Right lobe of liver (tissue), 4 donors: ENCODE data around the gene ST7.

Experiments
- POLR2A ChIP-seq: fragments of 450-650 bp; IDR thresholded peaks from one replicate; pipeline ENCODE4 v1.6.1; 2017; ENCODE audit warnings: antibody characterized with exemption, mild to moderate bottlenecking
- TF ChIP-seq, protein P1 (sequence below), 4 donors: fragments of 200-600 bp in 3 of 4; fragments of 450-650 bp in 1 of 4; IDR thresholded peaks; one replicate each; pipeline versions ENCODE4 v1.5.1 to v1.8.0; 2016 to 2022; ENCODE audit warnings: antibody characterized with exemption in 4 of 4, mild to moderate bottlenecking in 2 of 4
- donor health status: DM: no; HTN: no; CAD: no.
- donor health status: DM: no; HTN: no; CAD: no.
- donor health status: DM: no; HTN: yes; CAD: no.

DNA sequence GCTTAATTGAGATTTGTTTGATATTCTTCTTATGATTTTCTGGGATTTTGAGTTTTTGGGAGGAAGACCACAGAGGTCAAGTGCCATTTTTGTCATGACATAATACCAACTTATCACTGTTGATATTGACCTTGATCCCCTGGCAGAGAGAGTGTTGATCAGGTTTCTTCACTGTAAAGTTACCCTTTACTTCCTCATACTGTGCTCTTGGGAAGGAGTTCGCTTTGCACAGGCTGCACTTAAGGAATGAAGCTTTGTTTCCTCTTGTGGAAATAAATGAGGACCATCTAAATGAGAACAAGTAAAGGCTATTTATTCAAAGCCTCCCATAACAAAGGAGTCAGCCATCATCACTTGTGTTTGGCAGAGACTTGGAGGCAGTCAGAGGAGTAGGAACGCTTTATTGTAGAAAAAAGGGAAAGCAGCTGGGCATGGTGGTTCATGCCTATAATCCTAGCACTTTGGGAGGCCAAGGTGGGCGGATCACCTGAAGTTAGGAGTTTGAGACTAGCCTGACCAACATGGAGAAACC is 16.1 kb downstream of the ST7 start:
- TF ChIP-seq POLR2A, result no peak
- TF ChIP-seq, protein P1, sequence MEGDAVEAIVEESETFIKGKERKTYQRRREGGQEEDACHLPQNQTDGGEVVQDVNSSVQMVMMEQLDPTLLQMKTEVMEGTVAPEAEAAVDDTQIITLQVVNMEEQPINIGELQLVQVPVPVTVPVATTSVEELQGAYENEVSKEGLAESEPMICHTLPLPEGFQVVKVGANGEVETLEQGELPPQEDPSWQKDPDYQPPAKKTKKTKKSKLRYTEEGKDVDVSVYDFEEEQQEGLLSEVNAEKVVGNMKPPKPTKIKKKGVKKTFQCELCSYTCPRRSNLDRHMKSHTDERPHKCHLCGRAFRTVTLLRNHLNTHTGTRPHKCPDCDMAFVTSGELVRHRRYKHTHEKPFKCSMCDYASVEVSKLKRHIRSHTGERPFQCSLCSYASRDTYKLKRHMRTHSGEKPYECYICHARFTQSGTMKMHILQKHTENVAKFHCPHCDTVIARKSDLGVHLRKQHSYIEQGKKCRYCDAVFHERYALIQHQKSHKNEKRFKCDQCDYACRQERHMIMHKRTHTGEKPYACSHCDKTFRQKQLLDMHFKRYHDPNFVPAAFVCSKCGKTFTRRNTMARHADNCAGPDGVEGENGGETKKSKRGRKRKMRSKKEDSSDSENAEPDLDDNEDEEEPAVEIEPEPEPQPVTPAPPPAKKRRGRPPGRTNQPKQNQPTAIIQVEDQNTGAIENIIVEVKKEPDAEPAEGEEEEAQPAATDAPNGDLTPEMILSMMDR (IDR thresholded peaks at IDR 0.05), result no peak
